SK-N-SH (cell line): ENCODE data around the gene OGFOD3. TPM values are rescaled to one million over a fixed set of nuclear protein-coding genes. Genes with fewer than 3 reads are reported as not detected.

Experiments used
- CTCF ChIA-PET: fragments of 300-600, 350-600 bp; formaldehyde crosslinking; extraction: SDS; loops from one replicate; lab custom pipeline; 2021; lab: Yijun Ruan, JAX
- POLR2A ChIA-PET: fragments of 350-600 bp; sonication (Branson Sonifier 250); formaldehyde crosslinking; extraction: SDS; loops from one replicate; lab custom pipeline; 2020; ENCODE audit warnings: antibody characterized with exemption, inconsistent platforms; lab: Yijun Ruan, JAX
- DNase-seq: peaks from one replicate; pipeline ENCODE4 v3.0.0; 2012
- H2AFZ ChIP-seq: fragments of 200-600 bp; sonication (generic); 2 replicates; pipeline ENCODE4 v1.8.1; 2016; ENCODE audit warnings: antibody characterized with exemption, mild to moderate bottlenecking, low read depth
- H3F3A ChIP-seq: fragments of 200-600 bp; sonication (generic); replicated peaks from 2 replicates; pipeline ENCODE3; 2016; ENCODE audit warnings: antibody characterized with exemption, mild to moderate bottlenecking; ENCODE audit not compliant: insufficient read depth
- H3K27ac ChIP-seq, 2 experiments: fragments of 200-500 bp in 1 of 2; fragments of 200-600 bp in 1 of 2; sonication (Bioruptor generic) in 1 of 2; sonication (generic), shearing (Covaris generic) in 1 of 2; 2 replicates each; pipeline versions ENCODE4 v1.5.1 to v1.6.1; 2014 to 2016; ENCODE audit warnings: low read depth in 2 of 2, inconsistent platforms in 1 of 2, low read length in 1 of 2, mild to moderate bottlenecking in 1 of 2, mixed read lengths in 1 of 2
- H3K27me3 ChIP-seq: fragments of 200-600 bp; sonication (generic), shearing (Covaris generic); 2 replicates; pipeline ENCODE4 v1.6.1; 2016; ENCODE audit warnings: mixed run types; ENCODE audit not compliant: insufficient read depth
- H3K36me3 ChIP-seq, 2 experiments: fragments of 200-500 bp in 1 of 2; fragments of 200-600 bp in 1 of 2; sonication (Bioruptor generic) in 1 of 2; sonication (generic) in 1 of 2; replicated peaks in 1 of 2; 2 replicates each; pipeline versions ENCODE3 to v1.5.1; 2014 to 2016; ENCODE audit warnings: low read length in 1 of 2, mild to moderate bottlenecking in 1 of 2; ENCODE audit not compliant: insufficient read depth in 2 of 2, control insufficient read depth in 1 of 2
- H3K4me1 ChIP-seq, 2 experiments: fragments of 200-500 bp in 1 of 2; fragments of 200-600 bp in 1 of 2; sonication (Bioruptor generic) in 1 of 2; sonication (generic), shearing (Covaris generic) in 1 of 2; 2 replicates each; pipeline versions ENCODE4 v1.5.1 to v1.6.1; 2014 to 2016; ENCODE audit warnings: low read depth in 1 of 2, low read length in 1 of 2, mixed run types in 1 of 2; ENCODE audit not compliant: insufficient read depth in 2 of 2, control insufficient read depth in 1 of 2
- H3K4me2 ChIP-seq: fragments of 200-600 bp; sonication (generic), shearing (Covaris generic); 2 replicates; pipeline ENCODE4 v1.6.1; 2017; ENCODE audit warnings: mixed run types
- H3K4me3 ChIP-seq, 2 experiments: fragments of 200-500 bp in 1 of 2; fragments of 200-600 bp in 1 of 2; sonication (Bioruptor generic) in 1 of 2; sonication (generic), shearing (Covaris generic) in 1 of 2; 2 replicates each; pipeline versions ENCODE4 v1.5.1 to v1.8.1; 2014 to 2016; ENCODE audit warnings: low read depth in 2 of 2, inconsistent platforms in 1 of 2, low read length in 1 of 2, mild to moderate bottlenecking in 1 of 2, mixed read lengths in 1 of 2, moderate library complexity in 1 of 2
- H3K79me2 ChIP-seq: fragments of 200-600 bp; sonication (generic); 2 replicates; pipeline ENCODE4 v1.8.1; 2017; ENCODE audit warnings: mild to moderate bottlenecking; ENCODE audit not compliant: insufficient read depth
- H3K9ac ChIP-seq: fragments of 200-600 bp; sonication (generic); 2 replicates; pipeline ENCODE4 v1.6.1; 2017; ENCODE audit warnings: mixed run types
- H3K9me2 ChIP-seq: fragments of 200-600 bp; sonication (generic); 2 replicates; pipeline ENCODE4 v1.6.1; 2017; ENCODE audit warnings: mixed run types
- H3K9me3 ChIP-seq: fragments of 200-600 bp; sonication (generic); 2 replicates; pipeline ENCODE4 v1.6.1; 2017; ENCODE audit warnings: mixed run types, mild to moderate bottlenecking, moderate library complexity
- H4K20me1 ChIP-seq: fragments of 200-600 bp; sonication (generic); 2 replicates; pipeline ENCODE4 v1.6.1; 2017; ENCODE audit warnings: mild to moderate bottlenecking, mixed run types; ENCODE audit not compliant: insufficient read depth
- EZH2phosphoT487 ChIP-seq: fragments of 200-600 bp; sonication (generic); IDR thresholded peaks from 2 replicates; pipeline ENCODE4 v1.6.1; 2017; ENCODE audit warnings: low read depth, mixed run types, mild to moderate bottlenecking, antibody characterized with exemption, moderate library complexity, borderline replicate concordance
- FOSL2 ChIP-seq: IDR thresholded peaks from 2 replicates; pipeline ENCODE4 v1.4.0; 2012; ENCODE audit warnings: low read depth, mild to moderate bottlenecking, moderate library complexity, borderline replicate concordance
- FOXM1 ChIP-seq: IDR thresholded peaks from 2 replicates; pipeline ENCODE4 v1.4.0; 2012; ENCODE audit warnings: low read depth, mild to moderate bottlenecking
- GABPA ChIP-seq: IDR thresholded peaks from 2 replicates; pipeline ENCODE4 v1.4.0; 2012; ENCODE audit warnings: low read depth, mild to moderate bottlenecking
- MEF2A ChIP-seq: IDR thresholded peaks from 2 replicates; pipeline ENCODE4 v1.4.0; 2012; ENCODE audit warnings: low read depth, borderline replicate concordance
- RCOR1 ChIP-seq: fragments of 150-350 bp; IDR thresholded peaks from 2 replicates; pipeline ENCODE4 v1.6.1; 2017; ENCODE audit warnings: antibody characterized with exemption, low read length
- RXRA ChIP-seq: IDR thresholded peaks from 2 replicates; pipeline ENCODE4 v1.4.0; 2012; ENCODE audit warnings: low read depth, mild to moderate bottlenecking, borderline replicate concordance
- YY1 ChIP-seq: IDR thresholded peaks from 2 replicates; pipeline ENCODE4 v1.4.0; 2012; ENCODE audit warnings: low read depth, mild to moderate bottlenecking
- WGBS: methylation state at CpG from one replicate; pipeline ENCODE4 v1.1.6; 2017; ENCODE audit warnings: low lambda C conversion rate; 5-methylcytosine and 5-hydroxymethylcytosine counted together
- polyA plus RNA-seq, 3 experiments: library from polyadenylated mRNA; depleted of rRNA; stranded (reverse); fragments of >200 nt; gene quantifications; 2 replicates each; pipeline ENCODE4 v1.2.3, GENCODE V29; 2012
- TF ChIP-seq, protein P1 (sequence below): fragments of 200-600 bp; sonication (generic); IDR thresholded peaks from 2 replicates; pipeline ENCODE4 v1.6.1; 2017; ENCODE audit warnings: antibody characterized with exemption, mild to moderate bottlenecking, moderate library complexity
- TF ChIP-seq, protein P2 (sequence below): IDR thresholded peaks from 2 replicates; pipeline ENCODE4 v1.6.1; 2012; ENCODE audit warnings: mild to moderate bottlenecking, low read depth, low read length, moderate library complexity

Gene OGFOD3
- polyA plus RNA-seq, 1 of the 3 experiments (the other 2 are of a cell fraction), result 68.2 TPM

DNA sequence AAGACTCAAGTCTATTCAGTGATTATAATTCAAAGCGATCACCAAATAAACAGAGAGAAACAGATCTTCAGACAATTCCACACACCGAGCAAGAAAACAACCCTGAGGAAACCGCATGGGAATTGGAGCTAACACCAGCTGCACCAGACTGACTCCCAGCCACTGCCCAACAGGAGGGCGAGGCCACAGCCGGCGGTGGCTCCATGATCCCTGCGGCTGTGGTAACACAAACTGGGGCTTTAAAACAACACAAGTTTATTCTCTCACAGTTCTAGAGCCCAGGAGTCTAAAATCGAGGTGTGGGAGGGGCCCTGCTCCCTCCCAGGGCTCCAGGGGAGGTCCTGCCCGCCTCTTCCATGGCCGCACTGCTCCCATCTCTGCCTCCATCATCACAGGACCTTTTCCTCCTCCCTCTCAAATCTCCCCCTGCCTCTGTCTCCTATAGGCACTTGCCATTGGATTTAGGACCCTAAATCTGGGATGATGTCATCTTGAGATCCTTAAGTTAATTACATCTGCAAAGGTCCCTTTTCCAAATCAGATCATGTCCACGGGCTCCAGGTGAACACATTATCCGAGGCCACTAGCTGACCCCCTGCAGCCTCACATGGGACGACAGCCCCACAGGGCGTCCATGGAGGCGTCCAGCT is 10.0 kb downstream of the OGFOD3 start:
- Histone ChIP-seq H3K27ac (no peak overlapping the region), H3K4me2 (no peak overlapping the region), H2AFZ (no peak overlapping the region), H3K79me2 (peaks cover 4% of the 10 kb centered on the region; the same call in 1 of the 2 replicates), H3F3A (peaks cover 6% of the 10 kb centered on the region), H3K9me2 (no peaks in the 10 kb centered on the region), H4K20me1 (peaks cover 19% of the 10 kb centered on the region; the same call in 1 of the 2 replicates), H3K36me3 (no peaks in the 10 kb centered on the region), H3K4me3 (no peak overlapping the region), H3K4me1 (peaks cover 0 to 10% of the 10 kb centered on the region in 2 experiments; a peak in 1 of 4 replicates), H3K9me3 (no peaks in the 10 kb centered on the region), H3K9ac (no peak overlapping the region), H3K27me3 (no peaks in the 10 kb centered on the region)
- 93% methylated on average over 15 of the region's 15 CpGs for WGBS
- CTCF ChIA-PET, result interaction anchor here (1.4 to 11.3 kb wide), 7 partner anchors 9 to 58 kb away, joined by 3 to 76 read pairs (median 7); partner anchors contain the start of genes HEXD and TEX19
- no peak for DNase-seq
- TF ChIP-seq FOSL2, result no peak
- POLR2A ChIA-PET, result no interaction called here

DNA sequence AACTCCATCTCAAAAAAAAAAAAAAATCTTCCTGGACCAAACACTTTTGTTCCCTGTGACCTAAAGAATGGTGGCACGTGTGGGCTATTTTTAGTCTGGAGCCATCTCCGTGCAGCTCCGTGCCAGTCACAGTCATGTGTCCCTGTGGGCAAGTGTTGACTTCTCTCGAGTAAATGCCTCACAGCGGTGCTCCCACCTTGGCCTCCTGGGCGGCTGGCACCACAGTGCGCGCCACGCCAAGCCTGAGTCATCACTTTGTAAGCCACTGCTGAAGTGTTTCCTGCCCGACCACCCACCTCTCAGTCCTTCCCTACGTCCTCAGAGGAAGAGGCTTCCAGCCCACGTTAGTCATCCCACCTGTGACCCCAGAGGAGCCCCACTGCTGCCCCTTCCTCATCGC is 11.1 kb downstream of the OGFOD3 start:
- no peaks in the 10 kb centered on the region for H3K27me3 ChIP-seq
- H3K4me3 ChIP-seq, result no peak overlapping the region
- no peaks in the 10 kb centered on the region for H3K36me3 ChIP-seq
- CTCF ChIA-PET, result interaction anchor here (0.6 to 11.3 kb wide), 4 partner anchors 8 to 109 kb away, joined by 3 to 76 read pairs (median 6); partner anchors contain the start of gene TEX19
- H2AFZ ChIP-seq, result no peak overlapping the region
- peaks cover 13% of the 10 kb centered on the region; the same call in 1 of the 2 replicates for H4K20me1 ChIP-seq
- no peak overlapping the region for H3K27ac ChIP-seq
- H3K4me1 ChIP-seq, result no peaks in the 10 kb centered on the region
- no peaks in the 10 kb centered on the region for H3K9me2 ChIP-seq
- H3K9ac ChIP-seq, result no peak overlapping the region
- TF ChIP-seq, protein P1, sequence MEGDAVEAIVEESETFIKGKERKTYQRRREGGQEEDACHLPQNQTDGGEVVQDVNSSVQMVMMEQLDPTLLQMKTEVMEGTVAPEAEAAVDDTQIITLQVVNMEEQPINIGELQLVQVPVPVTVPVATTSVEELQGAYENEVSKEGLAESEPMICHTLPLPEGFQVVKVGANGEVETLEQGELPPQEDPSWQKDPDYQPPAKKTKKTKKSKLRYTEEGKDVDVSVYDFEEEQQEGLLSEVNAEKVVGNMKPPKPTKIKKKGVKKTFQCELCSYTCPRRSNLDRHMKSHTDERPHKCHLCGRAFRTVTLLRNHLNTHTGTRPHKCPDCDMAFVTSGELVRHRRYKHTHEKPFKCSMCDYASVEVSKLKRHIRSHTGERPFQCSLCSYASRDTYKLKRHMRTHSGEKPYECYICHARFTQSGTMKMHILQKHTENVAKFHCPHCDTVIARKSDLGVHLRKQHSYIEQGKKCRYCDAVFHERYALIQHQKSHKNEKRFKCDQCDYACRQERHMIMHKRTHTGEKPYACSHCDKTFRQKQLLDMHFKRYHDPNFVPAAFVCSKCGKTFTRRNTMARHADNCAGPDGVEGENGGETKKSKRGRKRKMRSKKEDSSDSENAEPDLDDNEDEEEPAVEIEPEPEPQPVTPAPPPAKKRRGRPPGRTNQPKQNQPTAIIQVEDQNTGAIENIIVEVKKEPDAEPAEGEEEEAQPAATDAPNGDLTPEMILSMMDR, result no peak
- TF ChIP-seq FOSL2 (peak; percentile 42; the same call in 1 of the 2 replicates), GABPA (no peak), RCOR1 (no peak), EZH2phosphoT487 (no peak), YY1 (no peak)
- TF ChIP-seq, all 33 proteins: peak for 1
- no peaks in the 10 kb centered on the region for H3K9me3 ChIP-seq
- no peak overlapping the region for H3K4me2 ChIP-seq
- no peak for DNase-seq
- POLR2A ChIA-PET, result no interaction called here
- peaks cover 5% of the 10 kb centered on the region for H3F3A ChIP-seq
- WGBS, result 74% methylated on average over 13 of the region's 13 CpGs
- H3K79me2 ChIP-seq, result peaks cover 4% of the 10 kb centered on the region; the same call in 1 of the 2 replicates

DNA sequence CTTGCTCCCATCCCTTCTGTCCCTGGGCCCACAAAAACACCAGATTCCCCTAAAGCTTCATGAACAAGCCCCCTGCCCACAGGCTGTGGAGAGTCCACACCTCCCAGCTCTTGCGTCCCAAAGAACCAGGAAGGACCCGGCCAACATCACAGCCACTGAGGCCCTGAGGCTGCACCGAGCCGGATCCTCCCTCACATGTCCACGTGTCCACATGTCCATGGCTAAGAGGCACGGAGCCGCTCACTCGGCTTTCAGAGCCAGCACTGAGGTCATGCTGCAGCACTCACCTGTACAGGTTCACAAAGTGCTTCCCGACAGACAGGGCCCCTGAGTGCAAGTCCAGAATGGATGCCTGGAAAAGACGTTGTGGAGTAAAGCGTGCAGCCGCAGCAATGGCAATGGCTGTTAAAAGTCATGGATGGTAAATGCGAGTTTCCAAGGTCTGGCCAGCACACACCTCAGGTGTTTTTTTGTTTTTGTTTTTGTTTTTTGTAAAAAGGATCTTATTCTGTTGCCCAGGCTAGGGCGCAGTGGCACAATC is 12.2 kb downstream of the OGFOD3 start:
- no peak for TF ChIP-seq RXRA
- TF ChIP-seq, protein P2, sequence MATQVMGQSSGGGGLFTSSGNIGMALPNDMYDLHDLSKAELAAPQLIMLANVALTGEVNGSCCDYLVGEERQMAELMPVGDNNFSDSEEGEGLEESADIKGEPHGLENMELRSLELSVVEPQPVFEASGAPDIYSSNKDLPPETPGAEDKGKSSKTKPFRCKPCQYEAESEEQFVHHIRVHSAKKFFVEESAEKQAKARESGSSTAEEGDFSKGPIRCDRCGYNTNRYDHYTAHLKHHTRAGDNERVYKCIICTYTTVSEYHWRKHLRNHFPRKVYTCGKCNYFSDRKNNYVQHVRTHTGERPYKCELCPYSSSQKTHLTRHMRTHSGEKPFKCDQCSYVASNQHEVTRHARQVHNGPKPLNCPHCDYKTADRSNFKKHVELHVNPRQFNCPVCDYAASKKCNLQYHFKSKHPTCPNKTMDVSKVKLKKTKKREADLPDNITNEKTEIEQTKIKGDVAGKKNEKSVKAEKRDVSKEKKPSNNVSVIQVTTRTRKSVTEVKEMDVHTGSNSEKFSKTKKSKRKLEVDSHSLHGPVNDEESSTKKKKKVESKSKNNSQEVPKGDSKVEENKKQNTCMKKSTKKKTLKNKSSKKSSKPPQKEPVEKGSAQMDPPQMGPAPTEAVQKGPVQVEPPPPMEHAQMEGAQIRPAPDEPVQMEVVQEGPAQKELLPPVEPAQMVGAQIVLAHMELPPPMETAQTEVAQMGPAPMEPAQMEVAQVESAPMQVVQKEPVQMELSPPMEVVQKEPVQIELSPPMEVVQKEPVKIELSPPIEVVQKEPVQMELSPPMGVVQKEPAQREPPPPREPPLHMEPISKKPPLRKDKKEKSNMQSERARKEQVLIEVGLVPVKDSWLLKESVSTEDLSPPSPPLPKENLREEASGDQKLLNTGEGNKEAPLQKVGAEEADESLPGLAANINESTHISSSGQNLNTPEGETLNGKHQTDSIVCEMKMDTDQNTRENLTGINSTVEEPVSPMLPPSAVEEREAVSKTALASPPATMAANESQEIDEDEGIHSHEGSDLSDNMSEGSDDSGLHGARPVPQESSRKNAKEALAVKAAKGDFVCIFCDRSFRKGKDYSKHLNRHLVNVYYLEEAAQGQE, result no peak
- no peak for TF ChIP-seq FOXM1
- TF ChIP-seq MEF2A, result no peak
- TF ChIP-seq, all 33 proteins: peak for 0
- no peak overlapping the region for H2AFZ ChIP-seq
- no peak overlapping the region for H3K4me2 ChIP-seq
- H3K27me3 ChIP-seq, result no peaks in the 10 kb centered on the region
- H3K9me3 ChIP-seq, result no peaks in the 10 kb centered on the region
- H3K36me3 ChIP-seq, result peaks cover 0 to 5% of the 10 kb centered on the region in 2 experiments
- H3F3A ChIP-seq, result peaks cover 5% of the 10 kb centered on the region
- H3K27ac ChIP-seq, result no peak overlapping the region
- no peaks in the 10 kb centered on the region for H3K9me2 ChIP-seq
- ChIA-PET POLR2A (no interaction called here), CTCF (interaction anchor here (1.0 to 1.5 kb wide), 3 partner anchors 11 to 105 kb away, joined by 3 to 4 read pairs (median 4); no protein-coding TSS in a partner anchor)
- no peaks in the 10 kb centered on the region for H3K4me1 ChIP-seq
- H3K9ac ChIP-seq, result no peak overlapping the region
- peaks cover 7% of the 10 kb centered on the region; the same call in 1 of the 2 replicates for H4K20me1 ChIP-seq
- DNase-seq, result no peak
- H3K4me3 ChIP-seq, result no peak overlapping the region
- peaks cover 2% of the 10 kb centered on the region; the same call in 1 of the 2 replicates for H3K79me2 ChIP-seq
- 91% methylated on average over 14 of the region's 14 CpGs for WGBS
